GM18907 (cell line): Measurements from ENCODE around the gene ADRM1.

ENCODE experiments used
- ATAC-seq: cut with Tn5 transposase; IDR thresholded peaks from one replicate; pipeline ENCODE4 v1.9.1; 2021; ENCODE audit warnings: mild to moderate bottlenecking, moderate library complexity; ENCODE audit not compliant: unreplicated experiment

Gene ADRM1

GRCh38 chr20:62336775-62337557, 34.2 kb downstream of the ADRM1 start:
- no peak for ATAC-seq

GRCh38 chr20:62337558-62338293, 34.9 kb downstream of the ADRM1 start:
- ATAC-seq = peak; percentile 52

- ATAC-seq = no peak
Measured at GRCh38 chr20:62338294-62338620, 35.5 kb downstream of the ADRM1 start.

GRCh38 chr20:62339647-62340062, 36.9 kb downstream of the ADRM1 start:
- ATAC-seq = peak; percentile 61

GRCh38 chr20:62342910-62343309, 40.1 kb downstream of the ADRM1 start:
- no peak for ATAC-seq

- no peak for ATAC-seq
Measured at GRCh38 chr20:62344092-62344491, 41.3 kb downstream of the ADRM1 start.

GRCh38 chr20:62344782-62345181, 42.0 kb downstream of the ADRM1 start:
- ATAC-seq = no peak

GRCh38 chr20:62345681-62346370, 43.0 kb downstream of the ADRM1 start:
- ATAC-seq = no peak

GRCh38 chr20:62346398-62347150, 43.8 kb downstream of the ADRM1 start:
- ATAC-seq = no peak

- ATAC-seq = no peak
Measured at GRCh38 chr20:62347151-62347404, 44.3 kb downstream of the ADRM1 start.

- no peak for ATAC-seq
Measured at GRCh38 chr20:62347445-62347844, 44.6 kb downstream of the ADRM1 start.

- ATAC-seq = no peak
Measured at GRCh38 chr20:62348604-62349003, 45.8 kb downstream of the ADRM1 start.

- ATAC-seq = no peak
Measured at GRCh38 chr20:62349556-62350097, 46.8 kb downstream of the ADRM1 start.

- no peak for ATAC-seq
Measured at GRCh38 chr20:62350098-62350628, 47.4 kb downstream of the ADRM1 start.

- no peak for ATAC-seq
Measured at GRCh38 chr20:62350629-62351422, 48.0 kb downstream of the ADRM1 start.

- ATAC-seq = no peak
Measured at GRCh38 chr20:62351469-62352401, 48.9 kb downstream of the ADRM1 start.

GRCh38 chr20:62352402-62353288, 49.8 kb downstream of the ADRM1 start:
- no peak for ATAC-seq
